HG03097 (cell line): ENCODE data around the gene DGKD.
"Not testable (repeated sequence)": the region's sequence is repeated elsewhere in the genome, so short reads cannot be mapped to it uniquely, and the experiment has no call there.

ENCODE experiments used
- ATAC-seq: cut with Tn5 transposase; IDR thresholded peaks from one replicate; pipeline ENCODE4 v1.9.1; 2021; ENCODE audit not compliant: unreplicated experiment, low FRiP score

DGKD gene

DNA sequence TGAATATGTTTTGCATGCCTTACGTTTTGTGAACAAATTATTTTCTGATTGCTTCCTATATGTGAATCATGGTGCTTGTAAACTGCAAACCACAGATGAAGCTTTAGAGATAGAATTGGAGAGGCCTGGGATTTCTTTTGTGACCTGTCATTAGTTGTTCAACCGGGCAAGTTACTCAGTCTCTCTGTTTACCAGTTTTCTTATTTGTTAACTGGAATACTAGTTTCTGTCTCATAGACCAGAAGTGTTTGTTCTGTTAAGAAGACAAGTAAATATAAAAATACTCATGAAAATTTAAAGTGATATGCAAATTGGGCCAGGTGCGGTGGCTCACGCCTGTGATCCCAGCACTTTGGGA, 27.3 kb downstream of the DGKD start:
- no peak for ATAC-seq

DNA sequence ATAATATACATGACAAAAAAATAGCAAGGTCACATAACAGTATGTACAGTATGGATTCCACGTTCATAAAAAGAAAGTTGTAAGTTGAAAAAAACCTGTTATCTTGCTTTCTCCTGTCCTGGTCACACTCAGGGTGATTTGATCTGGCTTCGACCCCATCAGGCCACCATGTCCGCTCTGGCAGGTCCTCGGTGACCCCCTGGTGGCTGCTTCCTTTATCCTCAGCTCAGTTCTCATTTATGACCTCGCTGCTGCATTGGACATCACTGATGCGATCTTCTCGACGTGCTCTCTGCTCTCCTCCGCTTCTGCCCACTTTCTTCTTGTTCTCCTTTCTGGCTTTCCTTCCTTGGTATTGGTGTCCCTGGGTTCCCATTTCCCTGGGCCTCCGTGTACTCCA, 29.7 kb downstream of the DGKD start:
- ATAC-seq, result no peak

DNA sequence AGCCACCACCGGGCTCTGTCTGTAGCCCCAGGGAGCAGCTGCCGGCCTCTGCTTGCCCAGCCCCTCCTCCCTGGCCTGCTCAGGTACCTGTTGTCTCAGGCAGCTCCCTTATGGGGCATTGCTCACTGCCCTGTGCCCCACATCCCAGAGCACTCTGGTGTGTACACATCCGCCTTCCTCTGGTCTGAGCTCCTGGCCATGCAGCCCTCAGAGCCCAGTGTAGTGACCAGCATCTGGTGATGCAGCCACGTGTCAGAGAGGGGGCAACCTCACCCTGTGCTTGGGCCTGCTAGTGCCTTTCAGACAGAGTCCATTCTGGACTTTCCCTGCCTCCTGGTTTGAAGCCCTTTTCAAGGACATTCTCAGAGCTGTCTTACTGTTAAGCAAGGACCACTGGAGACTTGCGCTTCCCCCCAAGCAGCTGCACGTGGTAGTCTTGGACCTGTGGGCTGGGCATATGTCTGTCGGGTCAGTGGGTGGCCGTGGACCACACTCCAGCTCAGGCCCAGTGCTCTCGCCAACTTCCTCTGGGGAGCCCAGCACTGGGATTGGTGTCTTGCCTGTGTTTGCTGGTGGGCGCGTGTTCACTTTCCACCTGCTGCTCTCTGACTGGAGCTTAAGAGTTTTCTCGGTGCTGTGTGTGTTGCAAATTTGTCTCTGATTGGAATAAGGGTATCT, 30.7 kb downstream of the DGKD start:
- no peak for ATAC-seq

DNA sequence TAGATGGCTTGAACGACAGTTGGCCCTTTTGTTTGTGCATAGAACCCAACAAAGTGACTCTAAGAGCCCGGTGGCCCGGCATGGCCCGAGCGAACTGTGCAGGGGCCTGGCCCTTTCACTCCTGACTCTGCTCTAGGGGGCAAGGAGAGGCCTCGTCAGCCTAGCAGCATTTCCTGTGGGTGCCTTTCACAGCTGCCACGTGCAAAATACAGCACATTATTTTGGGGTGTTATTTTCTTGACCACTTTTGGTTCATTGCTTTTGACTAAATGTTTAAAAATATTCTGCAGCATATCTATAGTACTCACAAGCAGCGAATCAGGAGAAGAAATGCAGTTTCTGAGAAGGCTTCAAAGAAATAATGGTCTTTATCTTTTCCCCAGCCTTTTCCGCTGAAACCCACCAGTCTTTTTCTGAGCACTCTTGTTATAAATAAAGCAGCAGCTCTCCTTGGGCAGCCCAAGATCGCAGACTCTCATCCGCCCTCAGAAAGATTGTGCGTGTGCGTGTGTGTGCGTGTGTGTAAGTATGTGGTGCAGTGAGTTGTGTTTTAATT, 31.3 kb downstream of the DGKD start:
- ATAC-seq, result no peak

DNA sequence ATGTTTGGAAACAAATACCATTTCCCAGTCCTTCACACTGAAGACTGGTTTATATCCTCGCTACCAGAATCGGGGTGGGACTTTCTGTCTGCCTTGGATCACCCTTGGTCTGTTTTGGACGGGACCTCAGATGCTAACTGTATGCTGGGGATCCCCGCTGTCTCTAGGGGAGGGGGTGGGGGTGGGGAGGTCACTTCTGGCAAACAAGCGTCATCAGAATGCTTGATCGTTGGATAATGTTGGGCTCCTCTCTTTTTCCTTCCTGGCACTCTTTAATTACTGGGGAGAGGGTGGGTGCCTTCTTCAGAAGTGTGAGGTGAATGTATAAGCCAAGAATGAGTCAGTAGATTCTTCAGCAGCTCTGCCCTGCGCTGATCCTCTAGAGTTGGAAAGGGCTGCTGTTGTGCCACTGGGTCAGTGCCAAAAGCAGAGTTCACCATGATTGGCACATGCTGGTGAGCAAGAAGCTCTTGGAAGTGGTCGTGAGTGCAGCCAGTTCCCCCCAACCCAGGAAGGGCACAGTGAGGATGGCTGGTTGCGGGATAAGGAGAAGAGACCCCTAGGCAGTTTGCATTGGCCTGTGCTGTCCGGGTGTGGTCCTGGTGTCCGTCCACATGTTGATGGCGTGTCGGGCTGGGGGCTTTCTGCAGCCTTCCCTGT, 32.2 kb downstream of the DGKD start:
- no peak for ATAC-seq

DNA sequence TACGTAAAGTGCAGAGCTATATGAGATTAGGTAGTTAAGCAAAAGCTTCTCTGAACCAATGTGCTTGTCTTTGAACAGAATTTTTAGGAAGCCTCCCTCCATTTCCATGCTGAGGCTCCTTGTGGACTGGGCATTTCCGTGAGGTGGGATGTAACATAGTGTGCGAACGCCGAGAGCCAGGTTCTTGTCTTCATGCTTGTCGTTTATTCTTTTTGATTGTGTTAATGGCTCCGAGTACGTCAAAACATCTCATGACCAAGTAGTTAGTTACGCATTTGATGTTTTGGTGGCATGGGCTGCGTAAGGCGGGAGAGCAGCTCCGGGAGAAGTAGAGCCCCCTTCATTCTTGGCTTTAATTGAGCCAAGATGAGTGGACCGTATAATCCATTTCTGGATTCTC, 32.9 kb downstream of the DGKD start:
- no peak for ATAC-seq

DNA sequence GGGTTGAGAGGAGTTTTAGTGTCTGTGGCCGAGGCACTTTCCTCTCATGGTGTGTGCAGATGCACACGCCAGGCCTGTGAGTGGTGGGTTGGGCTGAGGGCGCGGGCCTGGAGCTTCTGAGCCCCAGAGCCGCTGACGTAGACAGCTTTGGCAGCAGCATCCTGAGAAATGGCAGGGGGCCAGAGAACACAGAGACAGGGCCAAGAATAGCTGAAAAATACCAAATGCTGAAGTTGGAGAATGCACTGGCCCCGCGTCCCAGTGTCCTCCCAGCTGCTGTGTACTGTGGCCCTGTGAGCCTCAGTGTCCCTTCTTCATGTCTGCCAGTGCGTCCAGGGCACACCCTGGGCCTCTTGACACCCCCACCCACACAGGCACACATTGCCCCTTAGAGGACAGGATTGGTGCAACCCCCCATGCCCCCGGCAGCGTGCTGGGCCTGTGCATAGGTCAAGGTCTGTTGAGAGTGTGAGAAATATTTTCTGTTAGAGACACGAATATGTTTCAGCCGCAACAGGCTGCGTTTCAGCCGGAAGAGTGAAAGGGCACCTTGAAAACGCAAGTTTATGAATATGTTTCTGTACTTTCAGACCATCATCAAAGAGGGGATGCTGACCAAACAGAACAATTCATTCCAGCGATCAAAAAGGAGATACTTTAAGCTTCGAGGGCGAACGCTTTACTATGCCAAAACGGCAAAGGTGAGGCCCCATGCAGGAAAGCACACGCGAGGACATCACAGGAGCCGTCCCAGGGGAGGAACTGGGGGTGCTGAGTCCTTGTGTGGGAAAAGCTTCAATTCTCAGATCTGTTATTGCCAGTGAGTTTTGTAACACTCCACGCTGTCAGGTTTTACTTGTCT, 33.6 kb downstream of the DGKD start:
- no peak for ATAC-seq

DNA sequence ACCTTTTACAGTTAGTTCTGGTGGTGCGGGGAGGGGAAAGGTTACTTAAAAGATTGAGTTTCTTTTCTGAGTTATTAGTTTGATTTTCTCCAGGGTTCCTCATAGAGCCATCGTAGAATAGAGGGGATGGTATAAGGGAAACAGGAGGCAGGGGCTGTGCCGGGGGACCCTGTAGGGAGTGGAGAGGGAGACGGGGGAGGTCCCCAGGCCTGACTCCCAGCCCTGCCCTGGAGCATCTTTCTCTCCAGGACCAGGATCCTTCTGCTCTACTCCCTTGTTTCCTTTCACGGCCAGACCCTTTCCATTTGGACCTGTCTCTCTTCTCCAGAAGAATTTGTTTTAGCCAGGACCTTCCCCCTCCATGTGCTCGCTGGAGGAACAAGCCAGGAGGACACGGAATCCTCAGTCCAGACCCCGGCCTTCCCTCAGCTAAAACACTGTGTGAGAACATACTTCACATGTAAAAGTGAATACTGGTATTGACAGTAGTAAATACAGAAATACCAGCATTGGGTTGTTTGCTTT, 35.4 kb downstream of the DGKD start:
- ATAC-seq, result no peak

DNA sequence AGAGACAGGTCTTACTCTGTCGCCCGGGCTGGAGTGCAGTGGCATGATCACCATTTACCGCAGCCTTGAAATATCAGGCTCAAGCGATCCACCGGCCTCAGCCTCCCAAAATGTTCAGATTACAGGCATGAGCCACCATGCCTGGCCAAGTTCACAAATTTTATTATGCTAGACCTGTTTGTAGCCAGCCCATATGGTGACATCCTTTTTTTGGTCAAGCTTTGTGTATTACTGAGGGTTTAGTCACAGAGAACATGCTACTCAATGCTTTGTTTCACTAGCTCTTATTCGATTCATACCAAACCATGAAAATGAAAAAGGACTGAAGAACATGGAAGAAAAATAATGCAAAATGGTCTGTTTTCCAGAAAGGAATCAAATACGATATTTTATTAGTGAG, 41.4 kb downstream of the DGKD start:
- no peak for ATAC-seq

DNA sequence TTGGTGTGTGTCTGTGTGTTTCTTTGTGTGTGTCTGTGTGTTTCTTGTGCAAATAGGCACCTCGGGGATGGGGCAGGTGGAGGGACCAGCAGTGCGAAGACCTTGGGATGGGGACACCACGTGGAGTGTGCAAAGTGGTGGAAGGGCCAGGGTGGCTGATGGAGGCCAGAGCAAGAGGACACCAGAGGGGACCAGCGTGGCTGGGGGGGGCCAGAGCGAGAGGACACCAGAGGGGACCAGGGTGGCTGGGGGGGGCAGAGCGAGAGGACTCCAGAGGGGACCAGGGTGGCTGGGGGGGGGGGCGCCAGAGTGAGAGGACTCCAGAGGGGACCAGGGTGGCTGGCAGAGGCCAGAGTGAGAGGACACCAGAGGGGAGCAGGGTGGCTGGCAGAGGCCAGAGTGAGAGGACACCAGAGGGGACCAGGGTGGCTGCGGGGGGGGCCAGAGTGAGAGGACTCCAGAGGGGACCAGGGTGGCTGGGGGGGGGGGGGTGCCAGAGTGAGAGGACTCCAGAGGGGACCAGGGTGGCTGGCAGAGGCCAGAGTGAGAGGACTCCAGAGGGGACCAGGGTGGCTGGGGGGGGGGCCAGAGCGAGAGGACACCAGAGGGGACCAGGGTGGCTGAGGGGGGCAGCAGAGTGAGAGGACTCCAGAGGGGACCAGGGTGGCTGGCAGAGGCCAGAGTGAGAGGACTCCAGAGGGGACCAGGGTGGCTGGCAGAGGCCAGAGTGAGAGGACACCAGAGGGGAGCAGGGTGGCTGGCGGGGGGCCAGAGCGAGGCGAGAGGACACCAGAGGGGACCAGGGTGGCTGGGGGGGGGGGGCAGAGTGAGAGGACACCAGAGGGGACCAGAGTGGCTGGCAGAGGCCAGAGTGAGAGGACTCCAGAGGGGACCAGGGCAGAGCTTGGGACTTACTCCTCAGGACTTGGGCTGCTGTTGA, 42.7 kb downstream of the DGKD start:
- ATAC-seq, result not testable (repeated sequence)

DNA sequence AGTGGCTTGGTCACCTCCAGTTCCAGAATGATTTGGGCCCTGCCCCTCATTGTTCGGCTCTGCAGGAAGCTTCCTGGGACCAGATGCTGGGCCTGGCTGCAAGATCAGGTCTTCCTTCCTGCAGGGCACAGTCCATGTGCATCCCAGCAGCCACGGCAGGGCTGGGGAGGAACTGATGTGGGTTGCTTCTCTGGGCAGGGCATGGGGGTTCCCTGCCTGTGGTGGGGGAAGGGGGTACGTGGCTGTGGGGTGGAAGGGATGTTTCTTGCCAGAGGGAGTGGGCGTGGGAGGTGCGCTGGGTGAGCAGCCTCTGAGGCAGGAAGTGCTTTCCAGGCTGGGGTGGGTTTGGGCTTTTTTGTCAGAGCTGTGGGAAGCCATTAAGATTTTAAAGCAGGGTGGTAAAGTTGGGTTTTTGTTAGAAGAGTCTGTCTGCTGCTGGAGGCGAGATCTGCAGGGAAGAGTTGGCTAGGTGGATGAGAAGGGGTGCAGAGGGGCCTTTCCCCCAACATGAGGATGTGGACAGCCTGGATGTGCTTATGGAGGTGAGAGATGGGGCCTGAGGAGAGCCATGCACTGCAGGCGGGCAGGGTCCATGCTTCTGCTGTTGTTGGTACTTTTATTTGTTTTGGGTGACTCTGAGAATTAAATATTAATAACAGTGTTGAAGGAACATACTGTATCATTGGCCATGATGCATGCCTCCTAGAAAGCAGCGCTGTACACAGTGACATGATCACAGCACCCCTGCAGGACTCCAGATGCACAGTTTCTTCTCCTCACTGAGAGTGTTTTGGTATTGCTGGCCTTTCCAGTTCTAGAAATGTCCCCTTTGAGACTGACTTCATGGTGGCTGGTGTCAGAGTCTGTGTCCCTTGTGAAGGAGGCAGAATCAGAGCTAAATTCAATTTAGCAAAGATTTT, 45.3 kb downstream of the DGKD start:
- ATAC-seq, result no peak

DNA sequence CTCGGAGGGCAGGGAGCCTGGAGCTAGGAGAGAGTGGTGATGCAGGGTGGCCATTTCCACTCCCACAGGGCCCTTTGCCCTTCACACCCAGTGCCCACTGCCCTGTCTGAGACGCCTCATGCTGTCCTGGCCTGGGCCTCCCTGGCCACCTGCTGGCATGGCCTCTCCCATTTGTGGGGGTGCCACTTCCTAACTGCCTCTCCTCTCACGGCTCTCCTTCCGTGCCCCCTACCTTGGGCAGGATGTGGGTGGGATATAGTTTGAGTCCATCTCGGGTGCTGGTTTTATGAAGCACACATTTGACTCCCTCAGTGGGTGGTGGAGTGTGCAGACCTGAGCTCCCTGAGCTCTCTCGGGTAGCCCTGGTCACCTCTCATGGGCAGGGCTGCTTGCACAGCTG, 46.0 kb downstream of the DGKD start:
- ATAC-seq, result no peak

DNA sequence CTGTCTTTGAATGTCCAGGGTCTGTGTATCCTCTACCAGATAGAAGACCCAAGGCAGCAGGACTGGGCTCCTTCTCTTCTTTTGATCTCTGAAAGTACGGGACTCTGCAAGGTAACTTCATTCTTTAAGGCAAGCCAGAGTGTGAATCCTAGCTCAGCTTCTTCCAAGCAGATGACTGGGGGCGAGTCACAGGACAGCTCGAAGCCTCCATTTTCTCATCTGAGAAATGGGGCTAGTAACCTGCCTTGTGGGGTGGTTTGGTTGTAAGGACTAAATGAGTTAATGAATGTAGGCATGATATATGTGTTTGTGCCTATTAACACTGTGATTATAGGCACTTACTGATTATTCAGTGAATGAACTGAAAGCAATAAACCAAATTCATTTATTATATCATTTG, 46.7 kb downstream of the DGKD start:
- ATAC-seq, result no peak

DNA sequence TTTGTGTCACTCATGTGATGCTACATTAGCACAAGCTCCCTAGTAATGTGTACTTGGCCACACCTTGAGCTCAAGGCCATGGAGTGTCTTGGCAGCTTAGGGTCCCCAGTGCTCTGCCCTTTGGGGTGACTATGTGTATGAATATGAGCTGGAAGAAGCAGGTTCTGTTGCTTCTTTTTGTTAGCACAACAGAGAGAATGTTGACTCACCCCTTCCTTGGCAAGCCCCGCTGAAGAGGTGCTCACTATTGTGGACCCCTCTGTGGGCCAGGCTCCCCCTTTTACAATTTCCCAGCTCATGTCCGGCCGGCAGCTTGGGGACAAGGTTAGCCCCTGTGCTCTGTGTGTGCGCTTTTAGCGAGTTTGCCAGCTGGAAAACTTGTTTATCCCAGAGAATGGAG, 48.1 kb downstream of the DGKD start:
- no peak for ATAC-seq

DNA sequence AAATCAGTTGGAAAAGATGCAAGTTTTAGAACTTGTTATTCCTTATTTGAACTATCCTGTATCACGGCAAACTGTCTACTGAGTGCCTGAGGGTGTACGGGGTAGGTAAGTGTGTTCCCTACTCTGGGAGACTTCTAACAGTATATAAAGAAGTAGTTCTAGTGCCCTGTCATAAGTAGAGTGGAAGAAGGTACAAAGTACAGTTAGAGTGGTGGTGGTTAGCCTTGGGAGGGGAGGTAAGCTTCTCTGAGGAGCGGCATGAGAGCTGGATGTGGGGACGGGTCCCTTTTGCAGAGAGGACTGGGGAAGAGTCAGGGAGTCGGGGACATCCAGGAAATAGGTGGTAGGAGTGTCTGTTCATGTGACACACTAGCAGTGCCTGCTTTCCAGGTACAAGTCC, 48.5 kb downstream of the DGKD start:
- ATAC-seq, result no peak

DNA sequence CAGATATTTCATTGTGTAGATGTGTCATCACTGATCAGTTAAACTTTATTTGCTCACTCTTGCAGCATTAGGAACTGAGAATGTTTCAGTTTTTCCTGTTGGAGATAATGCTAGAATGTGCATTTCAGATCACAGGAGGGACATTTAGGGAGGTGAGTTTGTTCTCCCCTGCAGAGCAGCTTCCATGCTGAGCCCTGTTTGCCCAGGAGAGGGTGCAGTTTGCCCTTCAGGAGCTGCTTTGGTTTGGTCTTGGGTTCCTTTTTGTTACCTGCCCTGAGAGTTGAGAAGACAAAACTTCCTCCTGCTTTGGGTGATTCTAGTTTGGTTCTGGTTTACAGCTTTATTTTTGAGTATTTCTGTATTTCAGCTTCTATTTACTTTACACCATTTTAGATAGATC, 49.9 kb downstream of the DGKD start:
- no peak for ATAC-seq

DNA sequence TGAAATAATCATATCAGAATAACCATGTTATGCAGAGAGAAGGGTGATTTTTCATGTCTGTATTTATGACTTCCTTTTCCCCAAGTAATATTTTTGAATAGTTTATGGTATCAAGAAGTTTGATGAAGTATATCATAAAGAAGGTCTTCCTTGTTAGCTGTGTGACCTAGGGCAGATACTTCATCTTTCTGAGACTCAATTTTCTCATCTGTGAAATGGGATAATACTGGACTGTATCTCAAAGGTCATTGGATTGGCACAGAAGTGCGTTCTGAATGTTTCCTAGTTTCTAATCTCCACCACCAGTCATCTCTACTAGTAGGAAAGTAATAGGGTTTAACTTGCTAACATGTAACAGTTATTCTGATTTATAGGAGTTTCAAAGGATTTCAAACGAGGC, 52.6 kb downstream of the DGKD start:
- no peak for ATAC-seq

DNA sequence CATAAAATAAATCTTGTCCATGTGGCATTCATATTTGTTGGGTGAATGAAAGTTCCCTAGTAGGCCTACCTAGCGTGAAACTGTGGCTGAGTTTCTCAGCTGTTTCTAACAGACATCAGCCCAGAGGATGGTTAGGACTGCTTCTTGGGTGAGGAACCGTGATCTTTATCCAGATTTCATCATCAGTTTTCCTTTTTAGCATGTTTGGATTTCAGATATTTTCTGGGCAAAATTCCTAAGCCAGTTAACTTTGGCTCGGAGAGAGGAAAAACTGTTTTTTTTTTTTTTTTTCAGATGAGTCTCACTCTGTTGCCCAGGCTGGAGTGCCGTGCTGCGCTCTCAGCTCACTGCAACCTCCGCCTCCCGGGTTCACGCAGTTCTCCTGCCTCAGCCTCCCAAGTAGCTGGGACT, 53.5 kb downstream of the DGKD start:
- ATAC-seq, result no peak
